Skeletal muscle tissue (tissue), 4 donors: Measurements from ENCODE around the gene SSR2. TPM values are rescaled to one million over a fixed set of nuclear protein-coding genes. Genes with fewer than 3 reads are reported as not detected.

Experiments used
- H3K27ac ChIP-seq: one replicate; pipeline ENCODE4 v1.7.0; 2013; ENCODE audit warnings: mild to moderate bottlenecking, low read depth, low read length, inconsistent platforms
- H3K27me3 ChIP-seq, 3 donors: one replicate each; pipeline ENCODE4 v1.7.0; 2013; ENCODE audit warnings: low read length in 3 of 3; ENCODE audit not compliant: control insufficient read depth in 3 of 3, insufficient read depth in 3 of 3
- H3K36me3 ChIP-seq, 3 donors: one replicate each; pipeline ENCODE4 v1.7.0; 2013; ENCODE audit warnings: low read length in 3 of 3; ENCODE audit not compliant: control insufficient read depth in 3 of 3, insufficient read depth in 3 of 3
- H3K4me1 ChIP-seq, 3 donors: one replicate each; pipeline ENCODE4 v1.7.0; 2013; ENCODE audit warnings: low read length in 3 of 3, mild to moderate bottlenecking in 3 of 3; ENCODE audit not compliant: control insufficient read depth in 3 of 3, insufficient read depth in 3 of 3
- H3K4me3 ChIP-seq, 3 donors: one replicate each; pipeline ENCODE4 v1.7.0; 2013; ENCODE audit warnings: low read length in 3 of 3
- H3K9ac ChIP-seq, 3 donors: one replicate each; pipeline ENCODE4 v1.7.0; 2013; ENCODE audit warnings: low read length in 3 of 3, mild to moderate bottlenecking in 3 of 3, moderate library complexity in 2 of 3, low read depth in 1 of 3
- H3K9me3 ChIP-seq, 3 donors: one replicate each; pipeline ENCODE4 v1.7.0; 2013; ENCODE audit warnings: low read length in 3 of 3; ENCODE audit not compliant: control insufficient read depth in 3 of 3
- total RNA-seq: library from RNA; depleted of rRNA; stranded (reverse); fragments of >200 nt; gene quantifications from one replicate; pipeline ENCODE4 v1.2.3, GENCODE V29; 2014
- donor health status: Osteomylitis.

The SSR2 gene
- total RNA-seq, 1 donor from 2014 or later: 276 TPM

DNA sequence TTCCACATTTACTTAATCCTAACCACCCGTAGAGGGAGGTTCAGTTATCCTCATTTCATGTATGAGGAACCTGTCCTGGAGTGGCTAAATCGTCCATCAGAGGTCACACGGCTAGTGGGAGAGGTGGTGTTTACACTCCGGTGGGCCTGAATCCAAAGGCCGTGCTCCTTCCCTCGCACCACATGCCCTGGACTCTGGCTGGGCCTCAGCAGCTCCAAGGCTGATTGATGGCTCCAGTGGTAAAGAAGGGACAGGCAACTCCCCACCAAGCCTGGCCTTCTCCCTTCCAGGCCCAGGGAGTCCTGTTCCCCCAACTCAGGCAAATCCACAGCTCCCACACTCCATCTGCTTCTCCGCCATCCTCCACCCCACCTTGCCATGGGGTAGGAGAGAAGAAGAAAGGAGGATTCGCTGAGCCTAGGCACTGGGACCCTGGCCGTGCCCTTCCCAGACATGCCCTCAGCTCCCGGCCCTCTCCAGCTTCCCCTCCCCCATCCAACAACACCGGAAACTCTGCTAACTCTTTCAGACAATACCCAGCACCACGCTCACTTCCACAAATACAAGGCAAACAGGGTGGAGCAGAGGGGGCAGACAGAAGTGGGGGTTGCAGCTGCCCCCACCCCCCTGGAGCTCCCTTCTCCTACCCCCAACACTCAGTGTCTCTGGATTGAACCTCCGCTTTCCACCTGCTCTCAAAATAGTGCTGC, 53.3 kb downstream of the SSR2 start:
- H3K9ac ChIP-seq: peak overlapping the region; percentile 57 to 76 (median 62)
- H3K4me3 ChIP-seq: peak overlapping the region; percentile 43 to 54 (median 49)

DNA sequence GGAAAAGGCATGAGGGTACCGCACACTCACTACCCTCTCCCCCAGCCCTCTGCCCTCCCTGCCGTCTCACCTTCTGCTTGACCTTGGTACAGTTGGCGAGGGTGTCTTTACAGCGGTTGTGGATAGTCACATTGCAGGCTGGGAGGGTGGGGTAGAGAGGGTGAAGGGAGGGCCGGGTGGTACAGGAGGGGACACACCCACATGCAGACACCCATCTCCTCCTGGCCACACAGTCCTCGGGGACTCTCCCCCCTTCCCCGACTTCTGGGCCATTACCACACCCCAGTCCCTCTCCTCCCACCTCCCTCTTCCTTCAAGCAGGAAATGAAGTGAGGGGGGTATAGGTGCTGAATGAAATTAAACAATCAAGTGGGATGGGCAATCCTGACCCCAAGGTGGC, 54.0 kb downstream of the SSR2 start:
- peak overlapping the region; percentile 41 to 76 (median 57) for H3K9ac ChIP-seq
- H3K27me3 ChIP-seq: no peaks in the 10 kb centered on the region
- H3K4me1 ChIP-seq: peaks cover 62 to 69% (median 69%) of the 10 kb centered on the region in 3 donors
- H3K27ac ChIP-seq: peak overlapping the region; percentile 92
- peak overlapping the region; percentile 19 to 43 (median 35) for H3K4me3 ChIP-seq
- H3K9me3 ChIP-seq: no peaks in the 10 kb centered on the region
- H3K36me3 ChIP-seq: peaks cover 42 to 52% (median 44%) of the 10 kb centered on the region in 3 donors

More for the DNA sequence above, 53.3 kb downstream of the SSR2 start:
- Histone ChIP-seq H3K36me3 (peaks cover 35 to 44% (median 37%) of the 10 kb centered on the region in 3 donors), H3K27ac (peak overlapping the region; percentile 92), H3K9me3 (no peaks in the 10 kb centered on the region), H3K27me3 (no peaks in the 10 kb centered on the region), H3K4me1 (peaks cover 65 to 69% (median 69%) of the 10 kb centered on the region in 3 donors)

DNA sequence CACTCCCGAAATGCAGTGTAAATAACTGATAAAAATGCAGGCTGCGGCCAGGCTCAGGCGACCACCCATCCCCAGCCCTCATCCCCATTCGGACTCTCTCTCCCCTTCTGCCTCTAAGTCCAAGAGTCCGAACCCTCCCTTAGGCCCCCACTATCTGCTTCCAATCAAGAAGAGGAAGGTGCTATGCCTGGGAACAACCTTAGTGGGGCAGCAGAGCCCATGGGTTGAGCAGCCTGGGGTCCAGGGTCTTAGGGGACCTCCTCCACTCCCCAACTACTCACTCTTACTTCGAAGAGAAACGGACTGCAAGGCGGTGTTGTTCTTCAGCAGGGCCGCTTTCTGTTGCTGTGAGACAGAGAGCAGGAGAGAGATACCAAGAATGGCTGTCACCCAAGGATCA, 54.6 kb downstream of the SSR2 start:
- Histone ChIP-seq H3K9me3 (no peaks in the 10 kb centered on the region), H3K9ac (peak overlapping the region; percentile 30 to 76 (median 41)), H3K27ac (peak overlapping the region; percentile 92), H3K4me3 (no peak overlapping the region), H3K4me1 (peaks cover 65 to 73% (median 72%) of the 10 kb centered on the region in 3 donors), H3K36me3 (peaks cover 47 to 56% (median 48%) of the 10 kb centered on the region in 3 donors), H3K27me3 (no peaks in the 10 kb centered on the region)

DNA sequence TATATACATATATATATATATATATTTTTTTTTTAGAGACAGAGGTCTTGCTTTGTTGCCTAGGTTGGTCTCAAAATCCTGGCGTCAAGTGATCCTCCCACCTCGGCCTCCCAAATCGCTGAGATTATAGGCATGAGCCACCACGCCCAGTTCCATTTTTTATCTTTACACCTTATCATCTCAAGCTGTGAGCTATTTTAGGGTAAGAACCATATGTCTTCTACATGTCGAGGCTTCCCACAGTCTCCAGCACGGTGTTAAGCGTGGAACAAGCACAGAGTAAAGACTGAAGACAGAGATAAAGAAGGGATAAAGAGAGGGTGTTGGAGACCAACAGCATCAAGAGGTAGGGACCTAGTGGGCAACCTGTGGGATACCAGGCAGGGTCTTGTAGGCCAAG, 56.6 kb downstream of the SSR2 start:
- peaks cover 51 to 68% (median 65%) of the 10 kb centered on the region in 3 donors for H3K36me3 ChIP-seq
- no peak overlapping the region for H3K27ac ChIP-seq
- peaks cover 57 to 67% (median 65%) of the 10 kb centered on the region in 3 donors for H3K4me1 ChIP-seq
- no peaks in the 10 kb centered on the region for H3K9me3 ChIP-seq
- H3K4me3 ChIP-seq: no peak overlapping the region
- H3K27me3 ChIP-seq: no peaks in the 10 kb centered on the region
- H3K9ac ChIP-seq: no peak overlapping the region

DNA sequence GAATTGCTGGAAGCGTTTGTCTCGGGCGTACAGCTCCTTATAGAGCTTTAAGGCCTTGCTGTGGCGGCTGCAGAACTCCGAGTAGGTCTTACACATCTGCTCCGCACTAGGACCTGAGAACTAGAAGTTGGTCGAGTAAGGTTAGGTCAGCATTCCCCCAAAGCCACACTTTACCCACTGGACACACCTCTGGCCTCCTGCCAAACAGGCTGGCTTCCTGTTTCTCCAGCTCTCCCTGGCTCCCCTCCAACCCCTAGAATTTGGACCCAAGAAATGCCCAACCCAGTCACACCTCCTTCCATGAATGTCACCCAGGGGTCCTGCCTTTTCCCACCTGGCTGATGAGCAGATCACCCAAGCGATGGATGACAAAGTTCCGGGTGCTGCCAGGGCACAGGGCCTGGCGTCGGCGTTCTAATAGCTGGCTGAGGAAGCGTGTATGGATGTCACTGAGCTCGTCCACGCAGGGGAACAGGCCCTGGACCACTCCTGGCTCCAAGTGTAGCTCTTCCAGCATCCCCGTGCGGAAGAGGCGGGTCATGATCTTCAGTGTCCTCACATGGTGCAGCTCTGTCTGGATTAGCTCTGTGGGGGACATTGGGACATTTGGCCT, 58.0 kb downstream of the SSR2 start:
- peaks cover 47 to 52% (median 50%) of the 10 kb centered on the region in 3 donors for H3K4me1 ChIP-seq
- no peak overlapping the region for H3K4me3 ChIP-seq
- peaks cover 48 to 74% (median 73%) of the 10 kb centered on the region in 3 donors for H3K36me3 ChIP-seq
- no peaks in the 10 kb centered on the region for H3K27me3 ChIP-seq
- peak overlapping the region; percentile 51 for H3K27ac ChIP-seq
- peak overlapping the region in 1 of 3 donors; percentile 54 for H3K9ac ChIP-seq
- H3K9me3 ChIP-seq: no peaks in the 10 kb centered on the region

DNA sequence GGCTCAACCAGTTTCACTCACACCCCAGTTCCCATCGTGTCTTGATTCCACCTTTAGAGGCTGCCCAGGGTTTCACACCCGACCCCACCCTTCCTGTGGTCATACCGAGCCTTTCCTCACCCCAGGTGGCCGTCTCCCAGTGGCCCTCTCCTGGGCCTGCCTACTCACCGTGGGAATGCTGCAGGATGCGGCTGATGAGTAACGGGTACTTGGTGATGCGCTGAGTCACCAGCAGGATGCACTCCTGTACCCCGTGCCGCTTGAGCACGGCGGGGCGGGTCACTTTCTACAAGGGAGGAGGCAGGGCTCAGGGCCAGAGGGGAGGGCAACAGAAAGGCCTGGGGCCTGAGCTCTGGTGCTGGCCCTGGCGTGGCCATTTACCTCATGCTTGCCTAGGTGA, 58.8 kb downstream of the SSR2 start:
- Histone ChIP-seq H3K27ac (peak overlapping the region; percentile 51), H3K9ac (peak overlapping the region in 1 of 3 donors; percentile 45), H3K27me3 (no peaks in the 10 kb centered on the region), H3K36me3 (peaks cover 56 to 79% (median 77%) of the 10 kb centered on the region in 3 donors), H3K9me3 (no peaks in the 10 kb centered on the region), H3K4me3 (no peak overlapping the region), H3K4me1 (peaks cover 42 to 44% (median 44%) of the 10 kb centered on the region in 3 donors)

DNA sequence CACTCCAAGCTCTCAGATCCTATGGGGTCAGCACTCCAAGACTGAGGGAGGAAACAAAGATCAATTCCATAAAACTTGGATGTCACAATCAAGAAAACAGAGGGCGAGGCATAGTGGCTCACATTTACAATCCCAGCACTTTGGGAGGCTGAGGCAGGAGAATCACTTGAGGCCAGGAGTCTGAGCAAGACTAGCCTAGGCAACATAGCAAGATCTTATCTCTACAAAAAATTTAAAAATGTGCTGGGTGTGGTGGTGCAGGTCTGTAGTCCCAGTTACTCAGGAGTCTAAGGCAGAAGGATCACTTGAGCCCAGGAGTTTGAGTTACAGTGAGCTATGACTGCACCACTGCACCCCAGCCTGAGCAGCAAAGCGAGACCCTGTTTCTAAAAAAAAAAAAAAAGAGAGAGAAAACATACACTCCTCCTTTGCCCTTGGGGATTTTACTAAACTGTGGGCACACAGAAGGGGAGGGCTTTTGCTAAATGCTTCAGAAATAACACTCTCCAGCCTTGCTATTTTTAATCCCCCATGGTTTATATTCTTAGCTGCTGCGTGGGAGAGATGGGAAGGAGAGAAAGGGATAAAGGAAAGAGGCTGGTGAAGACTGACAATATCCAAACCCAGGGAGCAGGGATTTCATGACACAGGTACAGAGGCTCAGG, 60.5 kb downstream of the SSR2 start:
- H3K27ac ChIP-seq: peak overlapping the region; percentile 45
- H3K9me3 ChIP-seq: no peaks in the 10 kb centered on the region
- H3K9ac ChIP-seq: peak overlapping the region in 2 of 3 donors; percentile 20 to 64
- H3K36me3 ChIP-seq: peaks cover 46 to 74% (median 66%) of the 10 kb centered on the region in 3 donors
- peaks cover 32 to 34% (median 33%) of the 10 kb centered on the region in 3 donors for H3K4me1 ChIP-seq
- no peak overlapping the region for H3K4me3 ChIP-seq
- no peaks in the 10 kb centered on the region for H3K27me3 ChIP-seq

Other genes with a start within 250 kb of the SSR2 start
- 32.9 TPM for gene GON4L, start 163.7 kb downstream of the SSR2 start, total RNA-seq
- gene SYT11, start 161.4 kb downstream of the SSR2 start, total RNA-seq: 10.4 TPM
- gene RIT1, start 109.6 kb downstream of the SSR2 start, total RNA-seq: 21.4 TPM
- gene KHDC4, start 86.5 kb downstream of the SSR2 start, total RNA-seq: 26.6 TPM
- gene RXFP4, start 79.3 kb downstream of the SSR2 start, total RNA-seq: not detected
- 135 TPM for gene ARHGEF2, start 42.4 kb downstream of the SSR2 start, total RNA-seq
- 15.7 TPM for gene UBQLN4, start 32.8 kb upstream of the SSR2 start, total RNA-seq
- gene LAMTOR2, start 33.8 kb upstream of the SSR2 start, total RNA-seq: 35.0 TPM
- gene RAB25, start 40.2 kb upstream of the SSR2 start, total RNA-seq: not detected
- gene MEX3A, start 61.5 kb upstream of the SSR2 start, total RNA-seq: 6.8 TPM
- gene LMNA, start 93.8 kb upstream of the SSR2 start, total RNA-seq: 399 TPM
- 4.2 TPM for gene SEMA4A, start 132.6 kb upstream of the SSR2 start, total RNA-seq
- 3.1 TPM for gene SLC25A44, start 173.2 kb upstream of the SSR2 start, total RNA-seq
- gene PMF1, start 192.1 kb upstream of the SSR2 start, total RNA-seq: 50.6 TPM
- 1.0 TPM for gene BGLAP, start 221.2 kb upstream of the SSR2 start, total RNA-seq
- gene PAQR6, start 227.1 kb upstream of the SSR2 start, total RNA-seq: 1.0 TPM